Glutamatergic neuron (in vitro differentiated cells): Measurements from ENCODE around the gene KRTAP7-1. TPM values are rescaled to one million over a fixed set of nuclear protein-coding genes. Genes with fewer than 3 reads are reported as not detected.

ENCODE experiments used
- DNase-seq: peaks from one replicate; pipeline ENCODE4 v3.0.0; 2022
- H3K27ac Mint-ChIP-seq: one replicate; pipeline ENCODE4 v1.8.0; 2020; ENCODE audit warnings: mild to moderate bottlenecking, mixed read lengths, inconsistent platforms; ENCODE audit not compliant: unreplicated experiment
- H3K27me3 Mint-ChIP-seq: one replicate; pipeline ENCODE4 v1.8.0; 2020; ENCODE audit warnings: mild to moderate bottlenecking, moderate library complexity, mixed read lengths, inconsistent platforms; ENCODE audit not compliant: unreplicated experiment
- H3K36me3 Mint-ChIP-seq: one replicate; pipeline ENCODE4 v1.8.0; 2020; ENCODE audit warnings: mild to moderate bottlenecking, mixed read lengths, inconsistent platforms; ENCODE audit not compliant: unreplicated experiment
- H3K4me1 Mint-ChIP-seq: one replicate; pipeline ENCODE4 v1.8.0; 2020; ENCODE audit warnings: mild to moderate bottlenecking, low read depth, mixed read lengths, inconsistent platforms; ENCODE audit not compliant: unreplicated experiment
- H3K4me3 Mint-ChIP-seq: one replicate; pipeline ENCODE4 v1.8.0; 2020; ENCODE audit warnings: mild to moderate bottlenecking, mixed read lengths, inconsistent platforms; ENCODE audit not compliant: unreplicated experiment
- H3K9me3 Mint-ChIP-seq: one replicate; pipeline ENCODE4 v1.8.0; 2020; ENCODE audit warnings: mild to moderate bottlenecking, moderate library complexity, mixed read lengths, inconsistent platforms; ENCODE audit not compliant: unreplicated experiment
- total RNA-seq: library from RNA; stranded (reverse); fragmentation: NEBNext Ultra II Directional; extraction: Animal tissue kit (Norgen Biotek cat#: 25700); gene quantifications from one replicate; pipeline ENCODE4 v1.2.1, GENCODE V29; 2021; ENCODE audit not compliant: unreplicated experiment
- TF ChIP-seq, protein P1 (sequence below): fragments of 200-600 bp; sonication (generic); IDR thresholded peaks from one replicate; pipeline ENCODE4 v1.5.0; 2021; ENCODE audit not compliant: partially characterized antibody, unreplicated experiment

Gene KRTAP7-1
- total RNA-seq, 1 donor from 2014 or later: not detected

- TF ChIP-seq, protein P1, sequence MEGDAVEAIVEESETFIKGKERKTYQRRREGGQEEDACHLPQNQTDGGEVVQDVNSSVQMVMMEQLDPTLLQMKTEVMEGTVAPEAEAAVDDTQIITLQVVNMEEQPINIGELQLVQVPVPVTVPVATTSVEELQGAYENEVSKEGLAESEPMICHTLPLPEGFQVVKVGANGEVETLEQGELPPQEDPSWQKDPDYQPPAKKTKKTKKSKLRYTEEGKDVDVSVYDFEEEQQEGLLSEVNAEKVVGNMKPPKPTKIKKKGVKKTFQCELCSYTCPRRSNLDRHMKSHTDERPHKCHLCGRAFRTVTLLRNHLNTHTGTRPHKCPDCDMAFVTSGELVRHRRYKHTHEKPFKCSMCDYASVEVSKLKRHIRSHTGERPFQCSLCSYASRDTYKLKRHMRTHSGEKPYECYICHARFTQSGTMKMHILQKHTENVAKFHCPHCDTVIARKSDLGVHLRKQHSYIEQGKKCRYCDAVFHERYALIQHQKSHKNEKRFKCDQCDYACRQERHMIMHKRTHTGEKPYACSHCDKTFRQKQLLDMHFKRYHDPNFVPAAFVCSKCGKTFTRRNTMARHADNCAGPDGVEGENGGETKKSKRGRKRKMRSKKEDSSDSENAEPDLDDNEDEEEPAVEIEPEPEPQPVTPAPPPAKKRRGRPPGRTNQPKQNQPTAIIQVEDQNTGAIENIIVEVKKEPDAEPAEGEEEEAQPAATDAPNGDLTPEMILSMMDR: no peak
- no peaks in the 10 kb centered on the region for H3K4me1 Mint-ChIP-seq
- H3K4me3 Mint-ChIP-seq: no peak overlapping the region
- peaks cover 3% of the 10 kb centered on the region for H3K27me3 Mint-ChIP-seq
- no peak overlapping the region for H3K27ac Mint-ChIP-seq
- no peaks in the 10 kb centered on the region for H3K9me3 Mint-ChIP-seq
- DNase-seq: no peak
- H3K36me3 Mint-ChIP-seq: no peaks in the 10 kb centered on the region
Observed at GRCh38 chr21:30793581-30794314, 35.8 kb downstream of the KRTAP7-1 start.

GRCh38 chr21:30779249-30779648, 50.3 kb downstream of the KRTAP7-1 start:
- H3K9me3 Mint-ChIP-seq: no peaks in the 10 kb centered on the region
- TF ChIP-seq, protein P1: no peak
- no peaks in the 10 kb centered on the region for H3K36me3 Mint-ChIP-seq
- DNase-seq: no peak
- H3K27ac Mint-ChIP-seq: no peak overlapping the region
- no peaks in the 10 kb centered on the region for H3K27me3 Mint-ChIP-seq
- H3K4me1 Mint-ChIP-seq: no peaks in the 10 kb centered on the region
- no peak overlapping the region for H3K4me3 Mint-ChIP-seq

Other genes with a start within 250 kb of the KRTAP7-1 start
- not detected for gene KRTAP22-2, start 239.4 kb downstream of the KRTAP7-1 start, total RNA-seq
- gene KRTAP6-3, start 237.3 kb downstream of the KRTAP7-1 start, total RNA-seq: not detected
- gene KRTAP6-2, start 230.9 kb downstream of the KRTAP7-1 start, total RNA-seq: not detected
- gene KRTAP22-1, start 228.7 kb downstream of the KRTAP7-1 start, total RNA-seq: not detected
- gene KRTAP6-1, start 215.8 kb downstream of the KRTAP7-1 start, total RNA-seq: not detected
- not detected for gene KRTAP20-1, start 213.3 kb downstream of the KRTAP7-1 start, total RNA-seq
- not detected for gene KRTAP20-4, start 209.1 kb downstream of the KRTAP7-1 start, total RNA-seq
- not detected for gene KRTAP20-2, start 194.6 kb downstream of the KRTAP7-1 start, total RNA-seq
- gene KRTAP20-3, start 186.9 kb downstream of the KRTAP7-1 start, total RNA-seq: not detected
- not detected for gene KRTAP21-3, start 111.0 kb downstream of the KRTAP7-1 start, total RNA-seq
- gene KRTAP21-2, start 82.5 kb downstream of the KRTAP7-1 start, total RNA-seq: not detected
- gene KRTAP21-1, start 74.3 kb downstream of the KRTAP7-1 start, total RNA-seq: not detected
- not detected for gene KRTAP8-1, start 16.5 kb downstream of the KRTAP7-1 start, total RNA-seq
- gene KRTAP11-1, start 51.8 kb upstream of the KRTAP7-1 start, total RNA-seq: not detected
- gene KRTAP19-8, start 208.7 kb upstream of the KRTAP7-1 start, total RNA-seq: not detected